PFSK-1 (cell line): ENCODE measurements around the gene AIRE.

ENCODE experiments used
- POLR2AphosphoS5 ChIP-seq: IDR thresholded peaks from 2 replicates; pipeline ENCODE4 v1.6.1; 2012; ENCODE audit warnings: low read depth, mild to moderate bottlenecking, control low read depth, low read length, moderate library complexity
- SIN3A ChIP-seq: IDR thresholded peaks from 2 replicates; pipeline ENCODE4 v1.6.1; 2012; ENCODE audit warnings: mild to moderate bottlenecking, low read length, moderate library complexity, borderline replicate concordance; ENCODE audit not compliant: insufficient read depth
- TAF1 ChIP-seq: IDR thresholded peaks from 2 replicates; pipeline ENCODE4 v1.6.1; 2012; ENCODE audit warnings: low read length, control low read depth, borderline replicate concordance; ENCODE audit not compliant: insufficient read depth
- TF ChIP-seq, protein P1 (sequence below), 2 experiments: IDR thresholded peaks; 2 replicates each; pipeline versions ENCODE4 v1.6.1 to v1.8.0; 2011 to 2012; ENCODE audit warnings: low read depth in 2 of 2, low read length in 2 of 2, control low read depth in 1 of 2, inconsistent platforms in 1 of 2, mild to moderate bottlenecking in 1 of 2, moderate library complexity in 1 of 2; ENCODE audit not compliant: insufficient read depth in 1 of 2

DNA sequence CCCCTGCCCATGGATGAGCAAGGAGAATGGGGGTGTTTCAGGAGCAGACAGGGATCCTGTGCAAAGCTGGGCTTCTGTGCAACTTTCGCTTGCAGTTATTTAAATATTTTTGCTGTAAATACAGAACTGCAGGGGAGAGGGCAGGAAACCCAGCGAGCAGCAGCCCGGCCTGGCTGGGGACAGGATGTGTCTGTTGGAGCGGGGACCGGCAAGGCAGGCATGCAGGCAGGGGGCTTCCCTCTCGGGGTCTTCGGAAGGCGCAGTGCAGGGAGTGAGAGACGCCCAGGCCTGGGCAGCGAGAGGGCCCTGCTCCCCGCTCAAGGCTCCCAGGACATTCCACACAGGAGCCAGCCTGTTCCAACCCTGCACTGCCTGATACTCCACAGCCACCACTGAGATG lies 1.7 kb upstream of the AIRE start:
- no peak for TF ChIP-seq POLR2AphosphoS5
- TF ChIP-seq, protein P1, sequence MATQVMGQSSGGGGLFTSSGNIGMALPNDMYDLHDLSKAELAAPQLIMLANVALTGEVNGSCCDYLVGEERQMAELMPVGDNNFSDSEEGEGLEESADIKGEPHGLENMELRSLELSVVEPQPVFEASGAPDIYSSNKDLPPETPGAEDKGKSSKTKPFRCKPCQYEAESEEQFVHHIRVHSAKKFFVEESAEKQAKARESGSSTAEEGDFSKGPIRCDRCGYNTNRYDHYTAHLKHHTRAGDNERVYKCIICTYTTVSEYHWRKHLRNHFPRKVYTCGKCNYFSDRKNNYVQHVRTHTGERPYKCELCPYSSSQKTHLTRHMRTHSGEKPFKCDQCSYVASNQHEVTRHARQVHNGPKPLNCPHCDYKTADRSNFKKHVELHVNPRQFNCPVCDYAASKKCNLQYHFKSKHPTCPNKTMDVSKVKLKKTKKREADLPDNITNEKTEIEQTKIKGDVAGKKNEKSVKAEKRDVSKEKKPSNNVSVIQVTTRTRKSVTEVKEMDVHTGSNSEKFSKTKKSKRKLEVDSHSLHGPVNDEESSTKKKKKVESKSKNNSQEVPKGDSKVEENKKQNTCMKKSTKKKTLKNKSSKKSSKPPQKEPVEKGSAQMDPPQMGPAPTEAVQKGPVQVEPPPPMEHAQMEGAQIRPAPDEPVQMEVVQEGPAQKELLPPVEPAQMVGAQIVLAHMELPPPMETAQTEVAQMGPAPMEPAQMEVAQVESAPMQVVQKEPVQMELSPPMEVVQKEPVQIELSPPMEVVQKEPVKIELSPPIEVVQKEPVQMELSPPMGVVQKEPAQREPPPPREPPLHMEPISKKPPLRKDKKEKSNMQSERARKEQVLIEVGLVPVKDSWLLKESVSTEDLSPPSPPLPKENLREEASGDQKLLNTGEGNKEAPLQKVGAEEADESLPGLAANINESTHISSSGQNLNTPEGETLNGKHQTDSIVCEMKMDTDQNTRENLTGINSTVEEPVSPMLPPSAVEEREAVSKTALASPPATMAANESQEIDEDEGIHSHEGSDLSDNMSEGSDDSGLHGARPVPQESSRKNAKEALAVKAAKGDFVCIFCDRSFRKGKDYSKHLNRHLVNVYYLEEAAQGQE (IDR thresholded peaks at IDR 0.05; ENCODE audit: insufficient read depth in 1 of 2, low read depth in 2 of 2, low read length in 2 of 2): no peak
- no peak for TF ChIP-seq TAF1
- TF ChIP-seq SIN3A: no peak
